Tibial artery (tissue), 4 donors: ENCODE data around the gene EMX1.

ENCODE experiments used
- DNase-seq, 2 donors: peaks; one replicate each; pipeline ENCODE4 v3.0.0-alpha.2; 2019
- H3K27ac ChIP-seq, 2 donors: fragments of 200-600 bp; sonication (generic) in 1 of 2; 1 replicate in 1 of 2; 2 replicates in 1 of 2; pipeline ENCODE4 v1.5.1; 2018 to 2019; ENCODE audit warnings: mild to moderate bottlenecking in 1 of 2
- H3K27me3 ChIP-seq, 2 donors: fragments of 200-600 bp; sonication (generic) in 1 of 2; one replicate each; pipeline versions ENCODE4 v1.5.1 to v1.6.0; 2016 to 2019
- H3K36me3 ChIP-seq, 3 donors: fragments of 200-600 bp; sonication (generic) in 2 of 3; one replicate each; pipeline ENCODE4 v1.5.1; 2016 to 2019; ENCODE audit warnings: mild to moderate bottlenecking in 2 of 3
- H3K4me1 ChIP-seq, 4 donors: fragments of 200-600 bp; sonication (generic) in 2 of 4; 1 replicate in 3 of 4; 2 replicates in 1 of 4; pipeline ENCODE4 v1.5.1; 2016 to 2019
- H3K4me3 ChIP-seq, 2 donors: fragments of 200-600 bp; sonication (generic) in 1 of 2; 1 replicate in 1 of 2; 2 replicates in 1 of 2; pipeline ENCODE4 v1.5.1; 2018 to 2019; ENCODE audit warnings: mild to moderate bottlenecking in 2 of 2
- H3K9me3 ChIP-seq, 3 donors: fragments of 200-600 bp; sonication (generic) in 1 of 3; one replicate each; pipeline ENCODE4 v1.5.1; 2016 to 2019
- CTCF ChIP-seq, 2 experiments: fragments of 200-600 bp in 1 of 2; fragments of 450-650 bp in 1 of 2; IDR thresholded peaks; one replicate each; pipeline ENCODE4 v1.5.1; 2017 to 2019; ENCODE audit warnings: antibody characterized with exemption in 2 of 2, mild to moderate bottlenecking in 1 of 2, moderate library complexity in 1 of 2
- intact Hi-C: fragments of 100-400 bp; cut with DNase I; formaldehyde crosslinking; loops from one replicate; pipeline ENCODE4 v1.15.0; 2023; ENCODE audit warnings: low total_unique reads

EMX1 gene

GRCh38 chr2:72892506-72893173 lies 24.7 kb upstream of the EMX1 start:
- Histone ChIP-seq H3K4me1 (peaks cover 0 to 32% (median 17%) of the 10 kb centered on the region in 4 donors), H3K27ac (no peak overlapping the region), H3K9me3 (no peaks in the 10 kb centered on the region), H3K4me3 (no peak overlapping the region), H3K36me3 (peaks cover 0 to 20% (median 20%) of the 10 kb centered on the region in 3 donors), H3K27me3 (peaks cover 0 to 31% of the 10 kb centered on the region in 2 donors)
- peak; percentile 68 to 73 for TF ChIP-seq CTCF (IDR thresholded peaks at IDR 0.05)
- intact Hi-C loops = no loop called here
- peak in 1 of 2 donors; percentile 78 for DNase-seq

- Histone ChIP-seq H3K4me3 (no peak overlapping the region), H3K4me1 (peaks cover 0 to 23% (median 9%) of the 10 kb centered on the region in 4 donors), H3K27ac (no peak overlapping the region), H3K27me3 (peaks cover 0 to 39% of the 10 kb centered on the region in 2 donors), H3K9me3 (no peaks in the 10 kb centered on the region), H3K36me3 (peaks cover 0 to 20% (median 20%) of the 10 kb centered on the region in 3 donors)
- DNase-seq = no peak
- peak; percentile 30 to 55 for TF ChIP-seq CTCF (IDR thresholded peaks at IDR 0.05)
- intact Hi-C loops = no loop called here
Measured at GRCh38 chr2:72893594-72894319, 23.6 kb upstream of the EMX1 start.

GRCh38 chr2:72894514-72894913 lies 22.8 kb upstream of the EMX1 start:
- H3K4me3 ChIP-seq = no peak overlapping the region
- H3K27me3 ChIP-seq = peaks cover 0 to 39% of the 10 kb centered on the region in 2 donors
- H3K27ac ChIP-seq = no peak overlapping the region
- no peak for DNase-seq
- no peak for TF ChIP-seq CTCF (IDR thresholded peaks at IDR 0.05)
- peaks cover 0 to 20% (median 20%) of the 10 kb centered on the region in 3 donors for H3K36me3 ChIP-seq
- H3K9me3 ChIP-seq = no peaks in the 10 kb centered on the region
- intact Hi-C loops = no loop called here
- peaks cover 0 to 15% (median 5%) of the 10 kb centered on the region in 4 donors for H3K4me1 ChIP-seq

- Histone ChIP-seq H3K36me3 (peaks cover 0 to 20% (median 14%) of the 10 kb centered on the region in 3 donors), H3K9me3 (no peaks in the 10 kb centered on the region), H3K27me3 (peaks cover 0 to 41% of the 10 kb centered on the region in 2 donors), H3K4me3 (no peak overlapping the region), H3K27ac (no peak overlapping the region), H3K4me1 (peaks cover 0 to 12% (median 5%) of the 10 kb centered on the region in 4 donors)
- TF ChIP-seq CTCF (IDR thresholded peaks at IDR 0.05) = no peak
- no peak for DNase-seq
- intact Hi-C loops = no loop called here
Measured at GRCh38 chr2:72895154-72895553, 22.2 kb upstream of the EMX1 start.

GRCh38 chr2:72895759-72896281 lies 21.5 kb upstream of the EMX1 start:
- intact Hi-C loops = no loop called here
- Histone ChIP-seq H3K27me3 (peaks cover 0 to 48% of the 10 kb centered on the region in 2 donors), H3K4me3 (no peak overlapping the region), H3K4me1 (peaks cover 0 to 12% (median 5%) of the 10 kb centered on the region in 4 donors), H3K36me3 (peaks cover 0 to 17% (median 14%) of the 10 kb centered on the region in 3 donors), H3K27ac (no peak overlapping the region), H3K9me3 (no peaks in the 10 kb centered on the region)
- DNase-seq = no peak
- TF ChIP-seq CTCF (IDR thresholded peaks at IDR 0.05) = no peak
